Stimulated activated CD8-positive, alpha-beta memory T cell treated with anti-CD3 and anti-CD28 coated beads, Interleukin-4, amount 100 ng/mL, for 4 hours (primary cell): ENCODE data around the gene CACNA1F.

ENCODE experiments used
- DNase-seq, 2 donors: peaks; one replicate each; pipeline ENCODE4 v3.0.0-alpha.2; 2020; ENCODE audit warnings: low read depth in 2 of 2, low spot score in 1 of 2

CACNA1F gene

GRCh38 chrX:49231333-49232000 is 1.7 kb downstream of the CACNA1F start:
- no peak for DNase-seq

- DNase-seq: peak; percentile 9 to 25
Measured at GRCh38 chrX:49230500-49231232, 2.5 kb downstream of the CACNA1F start.

DNA sequence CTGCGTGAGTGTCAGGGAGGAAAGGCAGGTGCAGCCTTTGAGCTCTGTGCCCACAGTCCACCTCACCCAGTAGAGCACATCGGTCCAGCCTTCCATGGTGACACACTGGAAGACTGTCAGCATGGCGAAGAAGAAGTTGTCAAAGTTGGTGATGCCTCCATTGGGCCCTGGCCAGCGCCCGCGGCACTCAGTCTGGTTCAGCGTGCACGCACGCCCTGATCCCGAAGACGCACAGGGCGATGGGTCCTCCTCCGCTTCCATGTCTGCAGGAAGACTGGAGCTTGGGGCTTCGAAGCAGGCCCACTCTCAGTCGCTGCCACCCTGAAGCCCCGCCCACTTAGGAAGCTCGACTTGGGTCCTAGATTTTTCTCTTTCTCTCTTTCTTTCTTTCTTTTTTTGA is 5.0 kb downstream of the CACNA1F start:
- no peak for DNase-seq

DNA sequence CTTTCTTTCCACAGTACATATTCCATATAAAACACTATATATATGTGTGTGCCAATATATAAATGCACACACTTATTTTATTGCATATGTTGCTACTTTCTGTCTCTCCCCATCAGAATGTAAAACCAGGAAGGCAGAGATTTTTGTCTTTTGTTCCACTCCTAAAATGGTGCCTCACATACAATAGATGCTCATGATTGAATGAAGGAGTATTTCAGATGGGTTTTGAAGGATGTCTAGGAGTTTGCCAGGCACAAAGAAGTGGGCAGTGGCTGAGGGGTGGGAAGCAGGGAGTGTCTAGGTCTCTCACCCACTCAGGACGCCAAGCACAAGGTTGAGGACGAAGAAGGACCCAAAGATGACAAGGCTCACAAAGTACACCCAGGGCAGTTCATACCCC is 5.4 kb downstream of the CACNA1F start:
- DNase-seq: no peak

DNA sequence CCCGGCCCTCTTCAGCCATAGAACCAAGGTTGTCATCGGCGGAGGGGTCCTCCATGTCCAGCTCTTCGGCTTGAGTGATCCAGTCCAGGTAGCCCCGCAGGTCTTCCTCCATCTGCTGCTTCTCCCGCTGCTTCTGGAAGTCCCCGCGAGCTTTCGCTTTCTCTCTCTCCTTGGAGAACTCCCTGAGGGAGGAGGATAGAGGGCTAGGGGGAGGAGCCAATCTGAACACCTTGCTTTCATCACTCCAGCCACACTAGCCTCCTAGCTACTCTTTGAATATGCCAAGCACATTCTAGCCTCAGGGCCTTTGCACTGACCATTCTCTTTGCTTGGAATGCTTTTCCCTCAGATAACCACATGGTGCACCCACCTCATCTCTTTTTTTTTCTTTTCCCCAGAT is 6.2 kb downstream of the CACNA1F start:
- no peak for DNase-seq

DNA sequence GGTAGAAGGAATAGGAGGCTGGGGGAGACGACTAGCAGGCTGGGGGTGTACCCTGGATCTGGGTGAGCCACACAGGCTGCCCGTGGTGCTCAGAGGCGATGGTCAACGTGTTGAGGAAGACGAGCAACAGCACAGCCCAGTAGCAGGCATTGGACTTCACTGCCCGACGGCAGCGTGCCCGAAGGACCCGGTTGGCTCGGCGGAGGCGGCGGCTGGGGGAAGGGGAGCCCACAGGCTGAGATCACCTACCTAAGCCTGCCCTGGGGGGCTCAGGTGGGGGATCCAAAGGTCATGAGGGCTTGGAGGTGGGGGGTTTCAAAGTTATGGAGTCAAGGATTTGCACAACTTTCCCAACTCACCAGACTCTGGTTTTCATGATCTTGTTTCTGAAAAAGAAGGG is 7.3 kb downstream of the CACNA1F start:
- DNase-seq: no peak

GRCh38 chrX:49221868-49222267 is 11.3 kb downstream of the CACNA1F start:
- no peak for DNase-seq

- no peak for DNase-seq
Measured at GRCh38 chrX:49220100-49220499, 13.0 kb downstream of the CACNA1F start.

- no peak for DNase-seq
Measured at GRCh38 chrX:49214996-49215526, 18.1 kb downstream of the CACNA1F start.

DNA sequence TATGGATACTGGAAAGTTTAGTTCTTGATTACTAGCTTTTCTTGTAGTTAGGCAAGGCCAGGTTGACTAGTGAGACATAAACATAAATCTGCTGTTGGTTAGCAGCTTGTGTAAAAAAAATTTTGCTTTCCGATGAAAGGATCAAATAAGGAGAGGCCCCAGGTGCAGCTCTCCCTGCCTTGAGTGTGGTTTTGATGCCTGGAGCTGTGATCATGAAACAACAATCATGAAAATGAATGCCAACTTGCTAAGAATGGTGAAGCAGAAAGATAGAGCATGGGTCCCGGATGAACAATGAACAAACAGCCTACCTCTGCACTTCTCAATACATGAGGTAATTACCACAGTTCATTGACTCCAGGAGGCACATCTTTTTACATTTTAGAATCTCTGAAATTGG is 18.7 kb downstream of the CACNA1F start:
- DNase-seq: no peak

- no peak for DNase-seq
Measured at GRCh38 chrX:49212861-49213260, 20.3 kb downstream of the CACNA1F start.

DNA sequence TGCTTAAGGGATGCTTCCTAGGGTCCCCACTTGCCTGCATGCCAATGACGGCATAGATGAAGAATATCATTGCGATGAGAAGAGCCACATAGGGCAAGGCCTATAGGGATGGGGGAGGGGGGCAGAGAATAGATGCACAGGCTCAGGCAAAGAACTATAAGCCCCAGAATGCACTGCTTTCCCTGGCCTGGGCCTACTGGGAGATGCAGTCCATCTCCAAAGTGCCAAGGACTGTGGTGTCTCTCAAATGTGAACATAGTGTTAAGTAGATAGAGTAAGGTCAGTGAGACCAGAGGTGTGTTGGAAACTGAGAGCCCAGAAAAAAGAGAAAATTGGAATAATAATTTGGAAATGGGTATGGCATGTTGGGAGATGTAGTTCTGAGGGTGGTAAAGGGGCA is 20.9 kb downstream of the CACNA1F start:
- no peak for DNase-seq

GRCh38 chrX:49211074-49211473 is 22.1 kb downstream of the CACNA1F start:
- no peak for DNase-seq

DNA sequence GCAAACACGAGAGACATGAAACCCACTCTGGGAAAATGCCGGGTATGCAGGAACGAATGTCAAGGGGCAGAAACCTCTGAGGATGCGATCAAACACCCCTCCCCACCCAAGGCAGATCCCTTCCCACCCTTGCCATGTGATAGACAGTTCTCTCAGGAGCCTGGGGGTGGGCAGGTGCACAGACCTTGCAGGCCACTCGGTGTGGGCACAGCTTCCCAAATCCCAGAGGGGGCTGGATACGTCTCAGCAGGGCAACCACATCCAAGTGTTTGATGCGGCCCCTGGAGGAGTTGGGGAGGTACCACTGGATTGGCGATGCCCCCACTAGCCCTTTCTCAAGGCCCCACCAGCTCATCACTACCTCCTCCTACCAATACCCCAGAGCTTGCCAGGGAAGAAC is 22.7 kb downstream of the CACNA1F start:
- DNase-seq: no peak

GRCh38 chrX:49209434-49210251 is 23.5 kb downstream of the CACNA1F start:
- no peak for DNase-seq

DNA sequence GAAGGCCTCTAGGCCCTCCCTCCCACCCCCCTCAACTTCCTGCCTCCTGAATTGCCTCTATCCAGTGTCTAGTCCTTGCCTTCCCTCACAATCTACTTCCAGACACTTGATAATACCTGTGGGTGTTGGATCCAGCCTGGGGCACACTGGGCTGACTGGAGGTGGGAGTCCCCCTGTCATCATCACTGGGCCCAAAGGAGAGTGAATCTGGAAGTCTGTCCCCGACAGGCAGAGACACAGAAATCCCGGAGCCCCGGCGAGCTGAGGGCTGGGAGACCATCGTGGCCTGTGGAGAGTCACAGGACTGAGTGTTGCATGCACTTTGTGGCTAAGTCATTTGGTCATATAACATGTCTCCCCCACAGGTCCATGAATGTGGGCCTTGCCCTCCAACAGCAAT is 24.7 kb downstream of the CACNA1F start:
- DNase-seq: no peak

- DNase-seq: no peak
Measured at GRCh38 chrX:49206543-49206942, 26.6 kb downstream of the CACNA1F start.

DNA sequence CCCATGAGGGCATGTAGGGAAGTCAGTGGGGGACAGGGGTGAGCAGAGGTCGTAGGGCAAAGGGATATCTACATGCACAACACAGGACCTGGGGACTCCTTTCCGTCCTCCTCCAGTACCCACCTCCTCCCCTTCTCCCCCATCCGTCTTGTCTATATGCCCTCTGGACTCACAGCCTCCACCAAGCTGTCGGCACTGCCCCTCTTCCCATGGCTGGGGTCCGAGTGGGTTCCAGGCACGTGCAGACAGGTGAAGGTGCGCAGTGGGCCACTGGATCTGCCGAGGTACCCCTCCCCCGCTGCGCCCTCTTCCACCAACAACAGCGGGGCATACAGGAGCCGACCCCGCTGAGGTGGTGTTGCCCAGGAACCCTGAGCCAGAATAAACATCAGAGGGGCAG is 27.7 kb downstream of the CACNA1F start:
- no peak for DNase-seq

- DNase-seq: no peak
Measured at GRCh38 chrX:49204709-49205108, 28.4 kb downstream of the CACNA1F start.

- no peak for DNase-seq
Measured at GRCh38 chrX:49204017-49204416, 29.1 kb downstream of the CACNA1F start.

- DNase-seq: no peak
Measured at GRCh38 chrX:49203536-49203935, 29.6 kb downstream of the CACNA1F start.

- no peak for DNase-seq
Measured at GRCh38 chrX:49202022-49202421, 31.1 kb downstream of the CACNA1F start.
